Trophoblast cell (in vitro differentiated cells and primary cell): ENCODE results near the gene FBXO10.

ENCODE experiments used
- DNase-seq, 2 donors: peaks; one replicate each; pipeline ENCODE4 v3.0.0-alpha.2; 2016
- H2AFZ ChIP-seq: 2 replicates; pipeline ENCODE4 v1.6.1; 2013; ENCODE audit warnings: low read length, moderate library complexity, mild to moderate bottlenecking; ENCODE audit not compliant: insufficient read depth, poor library complexity
- H2AK5ac ChIP-seq: 2 replicates; pipeline ENCODE4 v1.6.1; 2013; ENCODE audit warnings: mild to moderate bottlenecking, low read length
- H2BK120ac ChIP-seq: 2 replicates; pipeline ENCODE4 v1.6.1; 2013; ENCODE audit warnings: low read length, mild to moderate bottlenecking, moderate library complexity; ENCODE audit not compliant: insufficient read depth, poor library complexity
- H2BK12ac ChIP-seq: 2 replicates; pipeline ENCODE4 v1.6.1; 2013; ENCODE audit warnings: mild to moderate bottlenecking, low read length, moderate library complexity
- H2BK5ac ChIP-seq: 2 replicates; pipeline ENCODE4 v1.6.1; 2013; ENCODE audit warnings: low read length, low read depth, moderate library complexity, mild to moderate bottlenecking; ENCODE audit not compliant: poor library complexity
- H3K14ac ChIP-seq: 2 replicates; pipeline ENCODE4 v1.6.1; 2013; ENCODE audit warnings: mild to moderate bottlenecking, low read length
- H3K18ac ChIP-seq: 2 replicates; pipeline ENCODE4 v1.6.1; 2013; ENCODE audit warnings: mild to moderate bottlenecking, low read length
- H3K23ac ChIP-seq: 2 replicates; pipeline ENCODE4 v1.6.1; 2013; ENCODE audit warnings: low read length
- H3K27ac ChIP-seq: 2 replicates; pipeline ENCODE4 v1.5.1; 2013; ENCODE audit warnings: low read depth, mild to moderate bottlenecking, inconsistent platforms, low read length, moderate library complexity
- H3K27me3 ChIP-seq: 2 replicates; pipeline ENCODE4 v1.6.1; 2013; ENCODE audit warnings: inconsistent platforms, mild to moderate bottlenecking, low read length, moderate library complexity; ENCODE audit not compliant: insufficient read depth
- H3K36me3 ChIP-seq, 2 experiments: 1 replicate in 1 of 2; 2 replicates in 1 of 2; pipeline ENCODE4 v1.6.1; 2013; ENCODE audit warnings: low read length in 2 of 2, mild to moderate bottlenecking in 2 of 2, moderate library complexity in 1 of 2; ENCODE audit not compliant: insufficient read depth in 2 of 2, control insufficient read depth in 1 of 2
- H3K4ac ChIP-seq: 2 replicates; pipeline ENCODE4 v1.6.1; 2013; ENCODE audit warnings: low read depth, mild to moderate bottlenecking, low read length, moderate library complexity
- H3K4me1 ChIP-seq, 2 experiments: 1 replicate in 1 of 2; 2 replicates in 1 of 2; pipeline ENCODE4 v1.6.1; 2013; ENCODE audit warnings: low read length in 2 of 2, mild to moderate bottlenecking in 2 of 2, moderate library complexity in 1 of 2; ENCODE audit not compliant: insufficient read depth in 2 of 2, control insufficient read depth in 1 of 2
- H3K4me2 ChIP-seq: 2 replicates; pipeline ENCODE4 v1.6.1; 2013; ENCODE audit warnings: inconsistent platforms, mild to moderate bottlenecking, low read length, moderate library complexity
- H3K4me3 ChIP-seq: 2 replicates; pipeline ENCODE4 v1.5.1; 2013; ENCODE audit warnings: mild to moderate bottlenecking, low read depth, low read length, inconsistent platforms
- H3K79me1 ChIP-seq: one replicate; pipeline ENCODE4 v1.6.1; 2013; ENCODE audit warnings: low read length
- H3K79me2 ChIP-seq: 2 replicates; pipeline ENCODE4 v1.6.1; 2013; ENCODE audit warnings: low read length, mild to moderate bottlenecking; ENCODE audit not compliant: control insufficient read depth, insufficient read depth, poor library complexity
- H3K9ac ChIP-seq: 2 replicates; pipeline ENCODE4 v1.6.1; 2013; ENCODE audit warnings: mild to moderate bottlenecking, low read length
- H3K9me3 ChIP-seq: 2 replicates; pipeline ENCODE4 v1.6.1; 2013; ENCODE audit warnings: low read depth, mild to moderate bottlenecking, control low read depth, inconsistent platforms, low read length; ENCODE audit not compliant: insufficient read depth
- H4K12ac ChIP-seq: 2 replicates; pipeline ENCODE4 v1.6.1; 2013; ENCODE audit warnings: low read depth, mild to moderate bottlenecking, low read length, moderate library complexity
- H4K8ac ChIP-seq: 2 replicates; pipeline ENCODE4 v1.6.1; 2013; ENCODE audit warnings: low read depth, mild to moderate bottlenecking, low read length, moderate library complexity
- H4K91ac ChIP-seq: one replicate; pipeline ENCODE4 v1.6.1; 2013; ENCODE audit warnings: low read depth, mild to moderate bottlenecking, low read length, moderate library complexity
- WGBS: extraction: QIAGEN DNeasy Blood & Tissue Kit; methylation state at CpG from one replicate; pipeline ENCODE4 v1.1.7; 2013; ENCODE audit warnings: missing lambda C conversion rate; ENCODE audit not compliant: insufficient read length, insufficient coverage; ENCODE audit errors: extremely low coverage; 5-methylcytosine and 5-hydroxymethylcytosine counted together

Gene FBXO10

GRCh38 chr9:37593883-37594448 is 17.8 kb upstream of the FBXO10 start:
- Histone ChIP-seq H3K36me3 (no peaks in the 10 kb centered on the region), H3K27ac (no peak overlapping the region), H3K4ac (no peak overlapping the region), H2AK5ac (no peak overlapping the region), H2BK5ac (no peak overlapping the region), H3K4me2 (no peak overlapping the region), H3K14ac (no peak overlapping the region), H3K27me3 (no peaks in the 10 kb centered on the region), H2BK12ac (no peak overlapping the region), H4K8ac (no peak overlapping the region), H3K23ac (no peak overlapping the region), H2BK120ac (no peak overlapping the region), H3K4me1 (peaks cover 2 to 5% of the 10 kb centered on the region in 2 experiments), H4K91ac (no peak overlapping the region), H3K79me1 (peaks cover 6% of the 10 kb centered on the region), H2AFZ (no peak overlapping the region), H3K4me3 (no peak overlapping the region), H4K12ac (no peak overlapping the region), H3K9ac (no peak overlapping the region), H3K79me2 (peaks cover 10% of the 10 kb centered on the region), H3K9me3 (peaks cover 3% of the 10 kb centered on the region), H3K18ac (no peak overlapping the region)
- WGBS, result no CpG with 5 or more reads among the region's 6 CpGs
- no peak for DNase-seq

GRCh38 chr9:37592108-37592951 is 16.1 kb upstream of the FBXO10 start, which contains the start of gene TOMM5:
Gene TOMM5 (minus strand): TSS chr9:37592597. CDS start chr9:37592532, 65 bp downstream.
- peak; percentile 87 to 94 for DNase-seq
- H4K8ac ChIP-seq, result peak within 1 kb of the TSS; percentile 96
- H2AFZ ChIP-seq, result peak within 1 kb of the TSS; percentile 95
- peaks cover 0 to 5% of the 10 kb centered on the region in 2 experiments for H3K36me3 ChIP-seq
- peaks cover 3% of the 10 kb centered on the region for H3K9me3 ChIP-seq
- peak within 1 kb of the TSS; percentile 24 for H3K27ac ChIP-seq
- H3K23ac ChIP-seq, result no peak within 1 kb of the TSS
- peak within 1 kb of the TSS; percentile 85 for H2BK120ac ChIP-seq
- peak within 1 kb of the TSS; percentile 97 for H3K14ac ChIP-seq
- H3K27me3 ChIP-seq, result no peaks in the 10 kb centered on the region
- peak within 1 kb of the TSS; percentile 10 for H2BK5ac ChIP-seq
- H3K4ac ChIP-seq, result peak within 1 kb of the TSS; percentile 96
- H3K79me2 ChIP-seq, result peaks cover 10% of the 10 kb centered on the region
- H3K4me1 ChIP-seq, result peaks cover 2 to 5% of the 10 kb centered on the region in 2 experiments
- peak within 1 kb of the TSS; percentile 58 for H2AK5ac ChIP-seq
- H3K79me1 ChIP-seq, result peaks cover 6% of the 10 kb centered on the region
- H2BK12ac ChIP-seq, result no peak within 1 kb of the TSS
- H4K91ac ChIP-seq, result peak within 1 kb of the TSS; percentile 85
- peak within 1 kb of the TSS; percentile 70 for H3K4me2 ChIP-seq
- H3K9ac ChIP-seq, result peak within 1 kb of the TSS; percentile 99
- H3K4me3 ChIP-seq, result peak within 1 kb of the TSS; percentile 99
- peak within 1 kb of the TSS; percentile 80 for H3K18ac ChIP-seq
- H4K12ac ChIP-seq, result peak within 1 kb of the TSS; percentile 98
- WGBS, result no CpG with 5 or more reads among the region's 72 CpGs

GRCh38 chr9:37587521-37587920 is 11.3 kb upstream of the FBXO10 start:
- no peak for DNase-seq
- Histone ChIP-seq H3K4me3 (no peak overlapping the region), H2BK12ac (no peak overlapping the region), H3K23ac (no peak overlapping the region), H3K27ac (no peak overlapping the region), H3K4me2 (no peak overlapping the region), H3K79me2 (peaks cover 10% of the 10 kb centered on the region), H2BK5ac (no peak overlapping the region), H4K8ac (no peak overlapping the region), H4K91ac (no peak overlapping the region), H2AFZ (no peak overlapping the region), H3K4ac (no peak overlapping the region), H3K9ac (no peak overlapping the region), H3K79me1 (peaks cover 4% of the 10 kb centered on the region), H4K12ac (no peak overlapping the region), H3K9me3 (peaks cover 3% of the 10 kb centered on the region), H3K27me3 (no peaks in the 10 kb centered on the region), H2BK120ac (no peak overlapping the region), H2AK5ac (no peak overlapping the region), H3K14ac (no peak overlapping the region), H3K36me3 (peaks cover 3 to 22% of the 10 kb centered on the region in 2 experiments), H3K4me1 (peaks cover 2 to 5% of the 10 kb centered on the region in 2 experiments), H3K18ac (no peak overlapping the region)
- no CpG with 5 or more reads among the region's 4 CpGs for WGBS

- no peak overlapping the region for H3K14ac ChIP-seq
- no peak overlapping the region for H2BK5ac ChIP-seq
- WGBS, result no CpG with 5 or more reads among the region's 3 CpGs
- no peak overlapping the region for H4K12ac ChIP-seq
- no peaks in the 10 kb centered on the region for H3K79me2 ChIP-seq
- H2AK5ac ChIP-seq, result no peak overlapping the region
- no peaks in the 10 kb centered on the region for H3K79me1 ChIP-seq
- no peak overlapping the region for H3K4ac ChIP-seq
- H4K8ac ChIP-seq, result no peak overlapping the region
- no peak overlapping the region for H3K9ac ChIP-seq
- no peaks in the 10 kb centered on the region for H3K4me1 ChIP-seq
- no peaks in the 10 kb centered on the region for H3K27me3 ChIP-seq
- H3K23ac ChIP-seq, result no peak overlapping the region
- H3K18ac ChIP-seq, result no peak overlapping the region
- no peak overlapping the region for H4K91ac ChIP-seq
- H3K36me3 ChIP-seq, result peaks cover 5 to 26% of the 10 kb centered on the region in 2 experiments
- no peaks in the 10 kb centered on the region for H3K9me3 ChIP-seq
- H3K4me3 ChIP-seq, result no peak overlapping the region
- H3K4me2 ChIP-seq, result no peak overlapping the region
- H2BK120ac ChIP-seq, result no peak overlapping the region
- H2AFZ ChIP-seq, result no peak overlapping the region
- DNase-seq, result no peak
- H3K27ac ChIP-seq, result no peak overlapping the region
- no peak overlapping the region for H2BK12ac ChIP-seq
Measured at GRCh38 chr9:37583522-37584121, 7.4 kb upstream of the FBXO10 start.
